Esophagus muscularis mucosa (tissue), 4 donors: Measurements from ENCODE around the gene ACSL4. TPM values are rescaled to one million over a fixed set of nuclear protein-coding genes. Genes with fewer than 3 reads are reported as not detected.

ENCODE experiments used
- DNase-seq: peaks from one replicate; pipeline ENCODE4 v3.0.0-alpha.2; 2017; ENCODE audit errors: extremely low spot score
- H3K27ac ChIP-seq, 4 donors: fragments of 200-600 bp; sonication (generic); replicated peaks in 1 of 4; 1 replicate in 3 of 4; 2 replicates in 1 of 4; pipeline ENCODE4 v1.5.1; 2016 to 2019; ENCODE audit warnings: mild to moderate bottlenecking in 1 of 4
- H3K27me3 ChIP-seq, 4 donors: fragments of 200-600 bp; sonication (generic); one replicate each; pipeline versions ENCODE4 v1.5.1 to v1.6.0; 2016 to 2019
- H3K36me3 ChIP-seq, 4 donors: fragments of 200-600 bp; sonication (generic); one replicate each; pipeline ENCODE4 v1.5.1; 2016 to 2019
- H3K4me1 ChIP-seq, 4 donors: fragments of 200-600 bp; sonication (generic); one replicate each; pipeline ENCODE4 v1.5.1; 2016 to 2019
- H3K4me3 ChIP-seq, 4 donors: fragments of 200-600 bp; sonication (generic); 1 replicate in 2 of 4; 2 replicates in 2 of 4; pipeline ENCODE4 v1.5.1; 2016 to 2019; ENCODE audit warnings: mild to moderate bottlenecking in 4 of 4, moderate library complexity in 1 of 4
- H3K9me3 ChIP-seq, 4 donors: fragments of 200-600 bp; sonication (generic); 1 replicate in 3 of 4; 2 replicates in 1 of 4; pipeline ENCODE4 v1.5.1; 2016 to 2019
- EP300 ChIP-seq: sonication (generic); formaldehyde crosslinking; IDR thresholded peaks from one replicate; pipeline ENCODE4 v1.6.1; 2017; ENCODE audit warnings: antibody characterized with exemption
- POLR2A ChIP-seq: fragments of 450-650 bp; IDR thresholded peaks from one replicate; pipeline ENCODE4 v1.6.1; 2017; ENCODE audit warnings: antibody characterized with exemption, moderate library complexity, mild to moderate bottlenecking, low read depth
- POLR2AphosphoS5 ChIP-seq, 2 donors: sonication (generic); formaldehyde crosslinking; IDR thresholded peaks; one replicate each; pipeline ENCODE4 v1.6.1; 2017; ENCODE audit warnings: antibody characterized with exemption in 2 of 2
- WGBS: methylation state at CpG from one replicate; pipeline ENCODE4 v1.1.5; 2018; 5-methylcytosine and 5-hydroxymethylcytosine counted together
- intact Hi-C: fragments of 100-400 bp; cut with DNase I; formaldehyde crosslinking; loops from one replicate; pipeline ENCODE4 v1.15.1; 2023
- total RNA-seq, 4 donors: library from RNA; depleted of rRNA; stranded (reverse); fragments of >200 nt; gene quantifications; one replicate each; pipeline versions ENCODE4 v1.1.0 to v1.2.1, GENCODE V29; 2016
- TF ChIP-seq, protein P1 (sequence below), 3 experiments: fragments of 200-600 bp in 2 of 3; fragments of 450-650 bp in 1 of 3; sonication (generic) in 2 of 3; IDR thresholded peaks; one replicate each; pipeline ENCODE4 v1.5.1; 2017 to 2019; ENCODE audit warnings: antibody characterized with exemption in 3 of 3, mild to moderate bottlenecking in 2 of 3, moderate library complexity in 1 of 3

Gene ACSL4
- total RNA-seq, 4 donors from 2014 or later, result 34.9 to 61.5 (median 47.9) TPM

- Histone ChIP-seq H3K4me3 (no peak overlapping the region), H3K27me3 (no peaks in the 10 kb centered on the region), H3K9me3 (no peaks in the 10 kb centered on the region), H3K4me1 (peaks cover 0 to 3% (median 0%) of the 10 kb centered on the region in 4 donors), H3K36me3 (no peaks in the 10 kb centered on the region), H3K27ac (no peak overlapping the region)
- WGBS, result 70% methylated on average over 4 of the region's 4 CpGs
- DNase-seq, result no peak
- no peak for TF ChIP-seq EP300
- no peak for TF ChIP-seq POLR2AphosphoS5 (IDR thresholded peaks at IDR 0.05)
- TF ChIP-seq, protein P1, sequence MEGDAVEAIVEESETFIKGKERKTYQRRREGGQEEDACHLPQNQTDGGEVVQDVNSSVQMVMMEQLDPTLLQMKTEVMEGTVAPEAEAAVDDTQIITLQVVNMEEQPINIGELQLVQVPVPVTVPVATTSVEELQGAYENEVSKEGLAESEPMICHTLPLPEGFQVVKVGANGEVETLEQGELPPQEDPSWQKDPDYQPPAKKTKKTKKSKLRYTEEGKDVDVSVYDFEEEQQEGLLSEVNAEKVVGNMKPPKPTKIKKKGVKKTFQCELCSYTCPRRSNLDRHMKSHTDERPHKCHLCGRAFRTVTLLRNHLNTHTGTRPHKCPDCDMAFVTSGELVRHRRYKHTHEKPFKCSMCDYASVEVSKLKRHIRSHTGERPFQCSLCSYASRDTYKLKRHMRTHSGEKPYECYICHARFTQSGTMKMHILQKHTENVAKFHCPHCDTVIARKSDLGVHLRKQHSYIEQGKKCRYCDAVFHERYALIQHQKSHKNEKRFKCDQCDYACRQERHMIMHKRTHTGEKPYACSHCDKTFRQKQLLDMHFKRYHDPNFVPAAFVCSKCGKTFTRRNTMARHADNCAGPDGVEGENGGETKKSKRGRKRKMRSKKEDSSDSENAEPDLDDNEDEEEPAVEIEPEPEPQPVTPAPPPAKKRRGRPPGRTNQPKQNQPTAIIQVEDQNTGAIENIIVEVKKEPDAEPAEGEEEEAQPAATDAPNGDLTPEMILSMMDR (IDR thresholded peaks at IDR 0.05), result no peak
- no peak for TF ChIP-seq POLR2A
- intact Hi-C loops, result no loop called here
Observed at GRCh38 chrX:109696146-109696740, 36.8 kb downstream of the ACSL4 start.

GRCh38 chrX:109695637-109696036 is 37.4 kb downstream of the ACSL4 start:
- Histone ChIP-seq H3K9me3 (no peaks in the 10 kb centered on the region), H3K36me3 (no peaks in the 10 kb centered on the region), H3K4me1 (peaks cover 0 to 3% (median 0%) of the 10 kb centered on the region in 4 donors), H3K27me3 (no peaks in the 10 kb centered on the region), H3K27ac (no peak overlapping the region), H3K4me3 (no peak overlapping the region)
- no peak for DNase-seq
- WGBS, result 83% methylated on average over 3 of the region's 3 CpGs
- intact Hi-C loops, result no loop called here
- TF ChIP-seq, protein P1 (IDR thresholded peaks at IDR 0.05), result no peak
- TF ChIP-seq POLR2A (no peak), EP300 (no peak), POLR2AphosphoS5 (IDR thresholded peaks at IDR 0.05) (no peak)

DNA sequence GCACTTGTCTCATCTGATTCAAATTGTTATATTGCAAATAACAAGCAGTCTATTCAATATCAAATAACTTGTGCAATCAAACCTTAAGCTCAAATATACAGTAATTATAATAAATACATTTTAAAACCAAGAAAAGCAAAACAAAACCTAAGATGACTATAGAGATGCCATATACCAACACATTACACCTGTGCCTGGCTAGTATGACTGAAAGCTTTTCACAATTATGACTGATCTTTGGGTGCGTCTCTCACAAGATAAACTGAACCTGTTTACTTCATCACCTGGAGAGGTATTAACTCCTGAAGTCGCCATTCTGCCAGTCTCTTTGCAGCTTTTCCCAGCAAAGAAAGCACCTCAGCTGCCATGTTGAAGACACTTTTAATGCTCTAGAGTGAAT is 41.3 kb downstream of the ACSL4 start:
- peaks cover 0 to 3% (median 0%) of the 10 kb centered on the region in 4 donors for H3K4me1 ChIP-seq
- no peak overlapping the region for H3K4me3 ChIP-seq
- no peaks in the 10 kb centered on the region for H3K9me3 ChIP-seq
- 79% methylated on average over 2 of the region's 2 CpGs for WGBS
- H3K27ac ChIP-seq, result no peak overlapping the region
- H3K27me3 ChIP-seq, result no peaks in the 10 kb centered on the region
- H3K36me3 ChIP-seq, result no peaks in the 10 kb centered on the region
- intact Hi-C loops, result no loop called here
- no peak for DNase-seq
- TF ChIP-seq EP300 (no peak), POLR2AphosphoS5 (IDR thresholded peaks at IDR 0.05) (no peak), POLR2A (no peak)
- TF ChIP-seq, protein P1 (IDR thresholded peaks at IDR 0.05), result no peak

DNA sequence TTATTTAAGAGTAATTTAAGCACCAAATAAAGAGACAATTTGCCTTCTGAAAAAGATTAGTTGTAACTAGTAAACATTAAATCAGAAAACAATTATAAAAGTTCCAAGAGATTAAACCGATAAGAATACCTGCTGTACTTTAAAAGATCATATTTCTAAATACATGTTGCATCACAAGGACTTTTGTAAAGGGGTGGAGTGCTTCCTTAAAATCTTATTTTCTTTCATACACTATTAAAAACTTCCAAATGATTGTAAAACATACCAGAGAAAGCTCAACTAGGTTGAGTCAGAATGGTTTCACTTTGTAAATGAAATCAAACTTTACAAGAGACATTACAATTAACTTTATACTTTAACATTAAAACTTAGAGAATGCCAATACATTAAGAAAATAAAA is 41.8 kb downstream of the ACSL4 start:
- Histone ChIP-seq H3K9me3 (no peaks in the 10 kb centered on the region), H3K4me1 (peaks cover 0 to 3% (median 0%) of the 10 kb centered on the region in 4 donors), H3K36me3 (no peaks in the 10 kb centered on the region), H3K27me3 (no peaks in the 10 kb centered on the region), H3K4me3 (no peak overlapping the region), H3K27ac (no peak overlapping the region)
- DNase-seq, result no peak
- intact Hi-C loops, result no loop called here
- 69% methylated on average over 1 of the region's 1 CpG for WGBS
- TF ChIP-seq EP300 (no peak), POLR2AphosphoS5 (IDR thresholded peaks at IDR 0.05) (no peak), POLR2A (no peak)

DNA sequence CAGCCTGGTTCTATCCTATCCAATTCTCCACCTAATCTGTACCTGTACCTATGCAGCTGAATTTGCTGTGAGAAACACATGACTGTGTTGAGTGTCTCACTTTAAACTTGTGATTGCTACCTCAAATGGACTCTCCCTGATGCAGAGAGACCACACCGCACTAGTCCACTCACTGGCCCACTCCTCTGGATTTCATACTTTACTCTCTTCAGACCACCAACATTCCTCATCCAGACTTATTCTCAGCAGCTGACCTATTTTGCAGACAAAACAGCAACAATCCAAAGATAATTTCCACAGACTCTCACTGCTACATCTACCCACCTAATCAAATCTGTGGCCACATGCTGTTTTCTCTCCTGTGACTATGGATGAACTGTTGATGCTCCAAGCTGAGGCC is 45.2 kb downstream of the ACSL4 start:
- Histone ChIP-seq H3K27me3 (no peaks in the 10 kb centered on the region), H3K9me3 (no peaks in the 10 kb centered on the region), H3K4me3 (no peak overlapping the region), H3K36me3 (no peaks in the 10 kb centered on the region), H3K27ac (no peak overlapping the region), H3K4me1 (peaks cover 0 to 3% (median 0%) of the 10 kb centered on the region in 4 donors)
- no peak for TF ChIP-seq POLR2A
- TF ChIP-seq POLR2AphosphoS5 (IDR thresholded peaks at IDR 0.05), result no peak
- TF ChIP-seq EP300, result no peak
- TF ChIP-seq, protein P1 (IDR thresholded peaks at IDR 0.05), result no peak
- intact Hi-C loops, result no loop called here
- DNase-seq, result no peak
- WGBS, result 95% methylated on average over 1 of the region's 1 CpG
